Measurements from ENCODE around the gene SRPK1.

Gene SRPK1

GRCh38 chr6:35968821-35969220 lies 47.9 kb upstream of the SRPK1 start:
- Histone ChIP-seq H2AFZ (ENCODE audit: low read depth, low read length) (no peak overlapping the region), H3K4me1 (ENCODE audit: insufficient read depth, low read length) (no peaks in the 10 kb centered on the region), H3K4me2 (ENCODE audit: insufficient read depth, low read length) (no peak overlapping the region), H3K27me3 (ENCODE audit: insufficient read depth, low read length, poor library complexity) (peaks cover 2% of the 10 kb centered on the region), H4K20me1 (ENCODE audit: insufficient read depth, low read length) (no peaks in the 10 kb centered on the region), H3K9me3 (ENCODE audit: insufficient read depth, low read length, severe bottlenecking) (no peaks in the 10 kb centered on the region), H3K79me2 (ENCODE audit: insufficient read depth, low read length) (no peaks in the 10 kb centered on the region), H3K36me3 (ENCODE audit: insufficient read depth, low read length) (no peaks in the 10 kb centered on the region), H3K9ac (ENCODE audit: low read depth, low read length) (no peak overlapping the region), H3K27ac (ENCODE audit: low read length) (no peak overlapping the region), H3K4me3 (ENCODE audit: low read depth in 1 of 2, low read length in 2 of 2) (no peak overlapping the region)
- DNase-seq (no peak), ATAC-seq (ENCODE audit: insufficient read depth, low read depth) (no peak)
- TF ChIP-seq EZH2 (IDR thresholded peaks at IDR 0.05; ENCODE audit: borderline replicate concordance, low read depth, low read length, severe bottlenecking) = no peak

- H3K4me2 ChIP-seq (ENCODE audit: insufficient read depth, low read length) = no peak overlapping the region
- H3K27ac ChIP-seq (ENCODE audit: low read length) = no peak overlapping the region
- no peak overlapping the region for H3K9ac ChIP-seq (ENCODE audit: low read depth, low read length)
- TF ChIP-seq CTCF (IDR thresholded peaks at IDR 0.05; ENCODE audit: borderline replicate concordance, extremely low read depth, low read length, poor library complexity, severe bottlenecking) = no peak
- no peak for TF ChIP-seq EZH2 (IDR thresholded peaks at IDR 0.05; ENCODE audit: borderline replicate concordance, low read depth, low read length, severe bottlenecking)
- H3K27me3 ChIP-seq (ENCODE audit: insufficient read depth, low read length, poor library complexity) = peaks cover 12% of the 10 kb centered on the region
- no peak for ATAC-seq (ENCODE audit: insufficient read depth, low read depth)
- no peak overlapping the region for H3K4me3 ChIP-seq (ENCODE audit: low read depth in 1 of 2, low read length in 2 of 2)
- H3K4me1 ChIP-seq (ENCODE audit: insufficient read depth, low read length) = no peaks in the 10 kb centered on the region
- no peaks in the 10 kb centered on the region for H3K9me3 ChIP-seq (ENCODE audit: insufficient read depth, low read length, severe bottlenecking)
- no peaks in the 10 kb centered on the region for H3K36me3 ChIP-seq (ENCODE audit: insufficient read depth, low read length)
- H4K20me1 ChIP-seq (ENCODE audit: insufficient read depth, low read length) = no peaks in the 10 kb centered on the region
- no peaks in the 10 kb centered on the region for H3K79me2 ChIP-seq (ENCODE audit: insufficient read depth, low read length)
- no peak for DNase-seq
- H2AFZ ChIP-seq (ENCODE audit: low read depth, low read length) = no peak overlapping the region
Measured at GRCh38 chr6:35967076-35967774, 46.3 kb upstream of the SRPK1 start.

GRCh38 chr6:35962779-35963560 lies 42.1 kb upstream of the SRPK1 start:
- Histone ChIP-seq H3K4me3 (ENCODE audit: low read depth in 1 of 2, low read length in 2 of 2) (no peak overlapping the region), H2AFZ (ENCODE audit: low read depth, low read length) (no peak overlapping the region), H3K4me1 (ENCODE audit: insufficient read depth, low read length) (no peaks in the 10 kb centered on the region), H3K9me3 (ENCODE audit: insufficient read depth, low read length, severe bottlenecking) (no peaks in the 10 kb centered on the region), H3K36me3 (ENCODE audit: insufficient read depth, low read length) (no peaks in the 10 kb centered on the region), H3K79me2 (ENCODE audit: insufficient read depth, low read length) (no peaks in the 10 kb centered on the region), H3K9ac (ENCODE audit: low read depth, low read length) (no peak overlapping the region), H3K27ac (ENCODE audit: low read length) (no peak overlapping the region), H3K4me2 (ENCODE audit: insufficient read depth, low read length) (no peak overlapping the region), H3K27me3 (ENCODE audit: insufficient read depth, low read length, poor library complexity) (peaks cover 35% of the 10 kb centered on the region), H4K20me1 (ENCODE audit: insufficient read depth, low read length) (no peaks in the 10 kb centered on the region)
- no peak for DNase-seq
- no peak for ATAC-seq (ENCODE audit: insufficient read depth, low read depth)
- TF ChIP-seq CTCF (IDR thresholded peaks at IDR 0.05; ENCODE audit: borderline replicate concordance, extremely low read depth, low read length, poor library complexity, severe bottlenecking) = no peak
- no peak for TF ChIP-seq EZH2 (IDR thresholded peaks at IDR 0.05; ENCODE audit: borderline replicate concordance, low read depth, low read length, severe bottlenecking)

- Histone ChIP-seq H2AFZ (ENCODE audit: low read depth, low read length) (no peak overlapping the region), H3K79me2 (ENCODE audit: insufficient read depth, low read length) (no peaks in the 10 kb centered on the region), H3K4me3 (ENCODE audit: low read depth in 1 of 2, low read length in 2 of 2) (no peak overlapping the region), H3K9ac (ENCODE audit: low read depth, low read length) (no peak overlapping the region), H3K4me1 (ENCODE audit: insufficient read depth, low read length) (no peaks in the 10 kb centered on the region), H3K27ac (ENCODE audit: low read length) (no peak overlapping the region), H3K4me2 (ENCODE audit: insufficient read depth, low read length) (no peak overlapping the region), H4K20me1 (ENCODE audit: insufficient read depth, low read length) (no peaks in the 10 kb centered on the region), H3K27me3 (ENCODE audit: insufficient read depth, low read length, poor library complexity) (peaks cover 32% of the 10 kb centered on the region), H3K9me3 (ENCODE audit: insufficient read depth, low read length, severe bottlenecking) (no peaks in the 10 kb centered on the region), H3K36me3 (ENCODE audit: insufficient read depth, low read length) (no peaks in the 10 kb centered on the region)
- no peak for DNase-seq
- no peak for TF ChIP-seq EZH2 (IDR thresholded peaks at IDR 0.05; ENCODE audit: borderline replicate concordance, low read depth, low read length, severe bottlenecking)
- no peak for TF ChIP-seq CTCF (IDR thresholded peaks at IDR 0.05; ENCODE audit: borderline replicate concordance, extremely low read depth, low read length, poor library complexity, severe bottlenecking)
- no peak for ATAC-seq (ENCODE audit: insufficient read depth, low read depth)
Measured at GRCh38 chr6:35960187-35960586, 39.3 kb upstream of the SRPK1 start.
